SK-N-SH (cell line): Measurements from ENCODE around the gene CDH22.

Experiments used
- CTCF ChIP-seq: fragments of 200-600 bp; sonication (generic); IDR thresholded peaks from 2 replicates; pipeline ENCODE4 v1.6.1; 2017; ENCODE audit warnings: antibody characterized with exemption, mild to moderate bottlenecking, moderate library complexity
- EP300 ChIP-seq, 2 experiments: IDR thresholded peaks; 2 replicates each; pipeline versions ENCODE4 v1.4.0 to v1.6.1; 2012; ENCODE audit warnings: borderline replicate concordance in 1 of 2, low read depth in 1 of 2, low read length in 1 of 2
- EZH2phosphoT487 ChIP-seq: fragments of 200-600 bp; sonication (generic); IDR thresholded peaks from 2 replicates; pipeline ENCODE4 v1.6.1; 2017; ENCODE audit warnings: low read depth, mixed run types, mild to moderate bottlenecking, antibody characterized with exemption, moderate library complexity, borderline replicate concordance
- IRF3 ChIP-seq: fragments of 150-350 bp; IDR thresholded peaks from 2 replicates; pipeline ENCODE4 v1.6.1; 2016; ENCODE audit warnings: mild to moderate bottlenecking, low read depth, low read length
- RAD21 ChIP-seq: IDR thresholded peaks from 2 replicates; pipeline ENCODE4 v1.6.1; 2012; ENCODE audit warnings: mild to moderate bottlenecking, low read length
- TAF1 ChIP-seq: IDR thresholded peaks from 2 replicates; pipeline ENCODE4 v1.6.1; 2012; ENCODE audit warnings: low read depth, mild to moderate bottlenecking, low read length, moderate library complexity, borderline replicate concordance

GRCh38 chr20:46351357-46352058, 43.2 kb upstream of the CDH22 start:
- TF ChIP-seq EP300 (IDR thresholded peaks at IDR 0.05; ENCODE audit: borderline replicate concordance in 1 of 2, low read depth in 1 of 2, low read length in 1 of 2) (no peak), CTCF (no peak), TAF1 (no peak), EZH2phosphoT487 (no peak), IRF3 (no peak), RAD21 (no peak)
